Activated T-cell treated with anti-CD3 and anti-CD28 coated beads, Interleukin-2, amount 50 U/mL, for 72 hours (primary cell): Measurements from ENCODE around the gene SHC4. TPM values are rescaled to one million over a fixed set of nuclear protein-coding genes. Genes with fewer than 3 reads are reported as not detected.

Experiments
- ATAC-seq, 2 donors: fragments of 150-1000 bp; cut with Tn5 transposase; replicated peaks in 1 of 2; 2 replicates each; pipeline ENCODE4 v1.10.0; 2021; ENCODE audit warnings: moderate library complexity in 2 of 2, mild to moderate bottlenecking in 1 of 2
- DNase-seq, 2 donors: peaks; one replicate each; pipeline ENCODE4 v3.0.0; 2021 to 2022; ENCODE audit warnings: mixed read lengths in 1 of 2
- H3K27ac Mint-ChIP-seq: one replicate; pipeline ENCODE4 v1.8.0; 2022; ENCODE audit warnings: mild to moderate bottlenecking, moderate library complexity, mixed read lengths
- H3K27me3 Mint-ChIP-seq: one replicate; pipeline ENCODE4 v1.8.0; 2022; ENCODE audit warnings: low read depth, mixed read lengths
- H3K36me3 Mint-ChIP-seq, 2 donors: one replicate each; pipeline ENCODE4 v1.8.0; 2022; ENCODE audit warnings: mixed read lengths in 2 of 2, mild to moderate bottlenecking in 1 of 2; ENCODE audit not compliant: insufficient read depth in 2 of 2
- H3K4me1 Mint-ChIP-seq: one replicate; pipeline ENCODE4 v1.8.0; 2022; ENCODE audit warnings: low read depth, mixed read lengths
- H3K4me3 Mint-ChIP-seq, 2 donors: one replicate each; pipeline ENCODE4 v1.8.0; 2022; ENCODE audit warnings: mild to moderate bottlenecking in 2 of 2, mixed read lengths in 2 of 2, moderate library complexity in 2 of 2
- H3K9me3 Mint-ChIP-seq, 2 donors: one replicate each; pipeline ENCODE4 v1.8.0; 2022; ENCODE audit warnings: mixed read lengths in 2 of 2
- total RNA-seq, 2 donors: library from RNA; stranded (reverse); gene quantifications; one replicate each; pipeline ENCODE4 v1.2.3, GENCODE V29; 2022

Gene SHC4
- total RNA-seq, 2 donors from 2014 or later: 1.2 to 2.1 TPM

- H3K36me3 Mint-ChIP-seq: peaks cover 2 to 7% of the 10 kb centered on the region in 2 donors
- DNase-seq (no peak), ATAC-seq (no peak)
- H3K27ac Mint-ChIP-seq: no peak overlapping the region
- peaks cover 35% of the 10 kb centered on the region for H3K27me3 Mint-ChIP-seq
- H3K9me3 Mint-ChIP-seq: no peaks in the 10 kb centered on the region
- peaks cover 41% of the 10 kb centered on the region for H3K4me1 Mint-ChIP-seq
- H3K4me3 Mint-ChIP-seq: no peak overlapping the region
These were observed 80.0 kb downstream of the SHC4 start for GRCh38 chr15:48883699-48884098.

- DNase-seq: no peak
- Mint-ChIP-seq H3K4me3 (peak overlapping the region; percentile 91 to 94), H3K36me3 (peaks cover 12 to 15% of the 10 kb centered on the region in 2 donors), H3K9me3 (no peaks in the 10 kb centered on the region), H3K27me3 (peaks cover 20% of the 10 kb centered on the region), H3K4me1 (peaks cover 27% of the 10 kb centered on the region), H3K27ac (peak overlapping the region; percentile 25)
- no peak for ATAC-seq
These were observed 83.6 kb downstream of the SHC4 start for GRCh38 chr15:48880070-48880634.

- H3K4me3 Mint-ChIP-seq: peak within 1 kb of the TSS; percentile 91 to 94
- peaks cover 4% of the 10 kb centered on the region for H3K27me3 Mint-ChIP-seq
- peaks cover 27% of the 10 kb centered on the region for H3K4me1 Mint-ChIP-seq
- no peaks in the 10 kb centered on the region for H3K9me3 Mint-ChIP-seq
- ATAC-seq: peak; percentile 92 to 95
- H3K36me3 Mint-ChIP-seq: peaks cover 12 to 15% of the 10 kb centered on the region in 2 donors
- DNase-seq: peak; percentile 94
- H3K27ac Mint-ChIP-seq: peak within 1 kb of the TSS; percentile 93
These were observed 85.8 kb downstream of the SHC4 start, which contains the start of gene EID1 for GRCh38 chr15:48877630-48878595. Gene EID1 (plus strand): TSS chr15:48878134. CDS start chr15:48878177, 43 bp downstream.

GRCh38 chr15:48876057-48876456 is 87.7 kb downstream of the SHC4 start:
- DNase-seq (no peak), ATAC-seq (no peak)
- Mint-ChIP-seq H3K27me3 (peaks cover 19% of the 10 kb centered on the region), H3K36me3 (peaks cover 12 to 15% of the 10 kb centered on the region in 2 donors), H3K27ac (no peak overlapping the region), H3K4me1 (peaks cover 19% of the 10 kb centered on the region), H3K9me3 (no peaks in the 10 kb centered on the region), H3K4me3 (no peak overlapping the region)

GRCh38 chr15:48875241-48875960 is 88.3 kb downstream of the SHC4 start:
- Mint-ChIP-seq H3K27me3 (peaks cover 26% of the 10 kb centered on the region), H3K36me3 (peaks cover 10 to 13% of the 10 kb centered on the region in 2 donors), H3K9me3 (no peaks in the 10 kb centered on the region), H3K4me3 (peak overlapping the region in 1 of 2 donors; percentile 15), H3K4me1 (peaks cover 18% of the 10 kb centered on the region), H3K27ac (no peak overlapping the region)
- peak in 1 of 2 donors; percentile 12 for DNase-seq
- peak in 1 of 2 donors; percentile 19 for ATAC-seq

GRCh38 chr15:48872632-48873031 is 91.1 kb downstream of the SHC4 start:
- no peaks in the 10 kb centered on the region for H3K9me3 Mint-ChIP-seq
- ATAC-seq (no peak), DNase-seq (no peak)
- H3K4me3 Mint-ChIP-seq: no peak overlapping the region
- peaks cover 0 to 1% of the 10 kb centered on the region in 2 donors for H3K36me3 Mint-ChIP-seq
- no peaks in the 10 kb centered on the region for H3K4me1 Mint-ChIP-seq
- no peak overlapping the region for H3K27ac Mint-ChIP-seq
- H3K27me3 Mint-ChIP-seq: peaks cover 40% of the 10 kb centered on the region

- ATAC-seq (no peak), DNase-seq (no peak)
- peaks cover 43% of the 10 kb centered on the region for H3K27me3 Mint-ChIP-seq
- no peaks in the 10 kb centered on the region for H3K9me3 Mint-ChIP-seq
- H3K27ac Mint-ChIP-seq: no peak overlapping the region
- H3K36me3 Mint-ChIP-seq: no peaks in the 10 kb centered on the region
- H3K4me3 Mint-ChIP-seq: no peak overlapping the region
- no peaks in the 10 kb centered on the region for H3K4me1 Mint-ChIP-seq
These were observed 92.2 kb downstream of the SHC4 start for GRCh38 chr15:48871542-48871941.

GRCh38 chr15:48869966-48870365 is 93.8 kb downstream of the SHC4 start:
- Mint-ChIP-seq H3K36me3 (no peaks in the 10 kb centered on the region), H3K4me3 (no peak overlapping the region), H3K9me3 (no peaks in the 10 kb centered on the region), H3K4me1 (no peaks in the 10 kb centered on the region), H3K27ac (no peak overlapping the region), H3K27me3 (peaks cover 48% of the 10 kb centered on the region)
- no peak for ATAC-seq
- DNase-seq: no peak

GRCh38 chr15:48868536-48868935 is 95.2 kb downstream of the SHC4 start:
- DNase-seq (no peak), ATAC-seq (no peak)
- Mint-ChIP-seq H3K27ac (no peak overlapping the region), H3K4me1 (no peaks in the 10 kb centered on the region), H3K36me3 (no peaks in the 10 kb centered on the region), H3K27me3 (peaks cover 48% of the 10 kb centered on the region), H3K4me3 (no peak overlapping the region), H3K9me3 (no peaks in the 10 kb centered on the region)

- H3K36me3 Mint-ChIP-seq: no peaks in the 10 kb centered on the region
- H3K27ac Mint-ChIP-seq: no peak overlapping the region
- ATAC-seq (no peak), DNase-seq (no peak)
- H3K4me3 Mint-ChIP-seq: no peak overlapping the region
- H3K4me1 Mint-ChIP-seq: no peaks in the 10 kb centered on the region
- H3K9me3 Mint-ChIP-seq: no peaks in the 10 kb centered on the region
- peaks cover 45% of the 10 kb centered on the region for H3K27me3 Mint-ChIP-seq
These were observed 95.7 kb downstream of the SHC4 start for GRCh38 chr15:48868023-48868422.

GRCh38 chr15:48866141-48866563 is 97.6 kb downstream of the SHC4 start:
- Mint-ChIP-seq H3K27ac (no peak overlapping the region), H3K4me1 (peaks cover 13% of the 10 kb centered on the region), H3K9me3 (no peaks in the 10 kb centered on the region), H3K4me3 (no peak overlapping the region), H3K36me3 (no peaks in the 10 kb centered on the region), H3K27me3 (peaks cover 30% of the 10 kb centered on the region)
- DNase-seq: no peak
- ATAC-seq: no peak

GRCh38 chr15:48865370-48866079 is 98.2 kb downstream of the SHC4 start:
- H3K4me1 Mint-ChIP-seq: peaks cover 13% of the 10 kb centered on the region
- no peak overlapping the region for H3K4me3 Mint-ChIP-seq
- ATAC-seq (no peak), DNase-seq (no peak)
- H3K9me3 Mint-ChIP-seq: no peaks in the 10 kb centered on the region
- H3K27ac Mint-ChIP-seq: no peak overlapping the region
- H3K36me3 Mint-ChIP-seq: no peaks in the 10 kb centered on the region
- H3K27me3 Mint-ChIP-seq: peaks cover 24% of the 10 kb centered on the region
